Liver (tissue), 9 donors: ENCODE results near the gene PACSIN3. TPM values are rescaled to one million over a fixed set of nuclear protein-coding genes. Genes with fewer than 3 reads are reported as not detected.

Experiments used
- DNase-seq: peaks from one replicate; pipeline ENCODE4 v3.0.0-alpha.2; 2017; ENCODE audit warnings: low spot score
- H3K27ac ChIP-seq, 2 donors: one replicate each; pipeline ENCODE4 v1.7.0; 2013; ENCODE audit warnings: inconsistent platforms in 2 of 2, low read length in 2 of 2, control low read depth in 1 of 2, low read depth in 1 of 2, mild to moderate bottlenecking in 1 of 2
- H3K27me3 ChIP-seq, 4 donors: one replicate each; pipeline versions ENCODE4 v1.6.1 to v1.7.0; 2013; ENCODE audit warnings: low read length in 3 of 4, inconsistent platforms in 1 of 4, mild to moderate bottlenecking in 1 of 4, moderate library complexity in 1 of 4; ENCODE audit not compliant: control insufficient read depth in 4 of 4, insufficient read depth in 4 of 4
- H3K36me3 ChIP-seq, 4 donors: one replicate each; pipeline versions ENCODE4 v1.6.1 to v1.7.0; 2013; ENCODE audit warnings: low read length in 3 of 4, mild to moderate bottlenecking in 3 of 4, low read depth in 1 of 4, moderate library complexity in 1 of 4; ENCODE audit not compliant: control insufficient read depth in 4 of 4, insufficient read depth in 3 of 4
- H3K4me1 ChIP-seq, 4 donors: one replicate each; pipeline versions ENCODE4 v1.6.1 to v1.7.0; 2013; ENCODE audit warnings: low read length in 3 of 4, mild to moderate bottlenecking in 3 of 4, moderate library complexity in 1 of 4; ENCODE audit not compliant: control insufficient read depth in 4 of 4, insufficient read depth in 4 of 4
- H3K4me3 ChIP-seq, 3 donors: one replicate each; pipeline versions ENCODE4 v1.6.1 to v1.7.0; 2013; ENCODE audit warnings: low read length in 3 of 3, control low read depth in 1 of 3, low read depth in 1 of 3, mild to moderate bottlenecking in 1 of 3
- H3K9ac ChIP-seq, 2 donors: one replicate each; pipeline ENCODE4 v1.7.0; 2013; ENCODE audit warnings: low read length in 2 of 2, mild to moderate bottlenecking in 2 of 2, moderate library complexity in 2 of 2, control low read depth in 1 of 2, low read depth in 1 of 2
- H3K9me3 ChIP-seq, 4 donors: one replicate each; pipeline versions ENCODE4 v1.6.1 to v1.7.0; 2013; ENCODE audit warnings: low read length in 3 of 4; ENCODE audit not compliant: control insufficient read depth in 4 of 4
- EGR1 ChIP-seq, 2 donors: IDR thresholded peaks; 2 replicates each; pipeline ENCODE4 v1.6.1; 2016 to 2018; ENCODE audit warnings: antibody characterized with exemption in 2 of 2, low read depth in 2 of 2
- FOXA1 ChIP-seq: IDR thresholded peaks from 2 replicates; pipeline ENCODE4 v1.6.1; 2016; ENCODE audit warnings: antibody characterized with exemption
- FOXA2 ChIP-seq: IDR thresholded peaks from 2 replicates; pipeline ENCODE4 v1.6.1; 2016; ENCODE audit warnings: antibody characterized with exemption
- GABPA ChIP-seq, 2 donors: IDR thresholded peaks in 1 of 2; conservative IDR thresholded peaks in 1 of 2; 2 replicates each; pipeline ENCODE4 v1.6.1; 2016; ENCODE audit warnings: antibody characterized with exemption in 2 of 2, mild to moderate bottlenecking in 1 of 2, moderate library complexity in 1 of 2
- HNF4A ChIP-seq, 2 donors: conservative IDR thresholded peaks; 2 replicates each; pipeline ENCODE4 v1.6.1; 2016; ENCODE audit warnings: antibody characterized with exemption in 2 of 2, mild to moderate bottlenecking in 2 of 2
- HNF4G ChIP-seq: IDR thresholded peaks from 2 replicates; pipeline ENCODE4 v1.6.1; 2016; ENCODE audit warnings: antibody characterized with exemption
- JUND ChIP-seq, 2 donors: IDR thresholded peaks; 2 replicates each; pipeline ENCODE4 v1.6.1; 2016; ENCODE audit warnings: antibody characterized with exemption in 2 of 2
- NR2F2 ChIP-seq: IDR thresholded peaks from 2 replicates; pipeline ENCODE4 v1.6.1; 2016; ENCODE audit warnings: antibody characterized with exemption
- RAD21 ChIP-seq, 2 donors: IDR thresholded peaks; 2 replicates each; pipeline ENCODE4 v1.6.1; 2016; ENCODE audit warnings: antibody characterized with exemption in 2 of 2, mild to moderate bottlenecking in 2 of 2
- SP1 ChIP-seq: IDR thresholded peaks from 2 replicates; pipeline ENCODE4 v1.6.1; 2018; ENCODE audit warnings: antibody characterized with exemption, mild to moderate bottlenecking
- TAF1 ChIP-seq: conservative IDR thresholded peaks from 2 replicates; pipeline ENCODE4 v1.6.1; 2016; ENCODE audit warnings: antibody characterized with exemption, mild to moderate bottlenecking
- YY1 ChIP-seq: IDR thresholded peaks from 2 replicates; pipeline ENCODE4 v1.6.1; 2016; ENCODE audit warnings: antibody characterized with exemption, mild to moderate bottlenecking
- ZBTB33 ChIP-seq: IDR thresholded peaks from 2 replicates; pipeline ENCODE4 v1.6.1; 2016; ENCODE audit warnings: antibody characterized with exemption
- WGBS: extraction: QIAGEN DNeasy Blood & Tissue Kit; methylation state at CpG from one replicate; pipeline ENCODE4 v1.1.7; 2013; 5-methylcytosine and 5-hydroxymethylcytosine counted together
- polyA plus RNA-seq, 2 donors: library from polyadenylated mRNA; stranded (reverse) in 1 of 2; unstranded in 1 of 2; fragments of 200-250 nt in 1 of 2; fragments of >200 nt in 1 of 2; fragmentation: Nextera tagmentation in 1 of 2; extraction: Ambion mirVana in 1 of 2; gene quantifications; one replicate each; pipeline versions ENCODE4 v1.2.1 to v1.2.3, GENCODE V29; 2013 to 2015
- total RNA-seq, 2 donors: library from RNA; depleted of rRNA; stranded (reverse); fragments of >200 nt; gene quantifications; one replicate each; pipeline ENCODE4 v1.2.3, GENCODE V29; 2014
- TF ChIP-seq, protein P1 (sequence below): IDR thresholded peaks from 2 replicates; pipeline ENCODE4 v1.6.1; 2016; ENCODE audit warnings: antibody characterized with exemption
- TF ChIP-seq, protein P2 (sequence below): fragments of 150-350 bp; IDR thresholded peaks from 2 replicates; pipeline ENCODE4 v1.5.1; 2017; ENCODE audit warnings: improper control_type of control experiment, low read depth, low read length; ENCODE audit not compliant: missing input control
- donor health status: healthy.
- donor health status: healthy.
- donor health status: healthy.
- donor health status: healthy.
- donor health status: healthy.

PACSIN3 gene
- total and polyA plus RNA-seq, 4 donors: 12.1 to 23.3 (median 19.7) TPM

DNA sequence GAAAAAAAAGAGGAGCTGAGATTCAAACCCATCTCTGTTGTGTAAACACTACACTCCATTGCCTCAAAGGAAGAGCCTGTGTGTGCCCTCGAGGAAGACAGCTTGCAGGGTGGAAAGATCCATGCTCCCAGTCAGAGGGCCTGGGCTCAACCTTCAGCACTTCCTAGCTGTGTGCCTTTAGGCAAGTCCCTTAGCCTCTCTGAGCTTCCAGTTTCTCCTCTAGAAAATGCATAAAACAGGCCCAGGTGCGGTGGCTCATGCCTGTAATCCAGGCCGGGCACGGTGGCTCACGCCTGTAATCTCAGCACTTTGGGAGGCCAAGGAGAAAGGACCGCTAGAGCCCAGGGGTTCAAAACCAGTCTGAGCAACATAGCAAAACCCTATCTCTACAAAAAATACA is 5.0 kb downstream of the PACSIN3 start:
- TF ChIP-seq HNF4G: no peak
- no peak for TF ChIP-seq NR2F2
- no peak for TF ChIP-seq FOXA1
- TF ChIP-seq SP1: no peak
- no peak for TF ChIP-seq JUND (IDR thresholded peaks at IDR 0.05)
- no peak for TF ChIP-seq GABPA (IDR thresholded peaks at IDR 0.05 in 1 of 2, conservative IDR thresholded peaks at IDR 0.05 in 1 of 2)
- no peak for TF ChIP-seq ZBTB33
- TF ChIP-seq FOXA2: no peak
- no peak for TF ChIP-seq TAF1
- no peak for TF ChIP-seq YY1
- TF ChIP-seq HNF4A (conservative IDR thresholded peaks at IDR 0.05): no peak
- no peak for TF ChIP-seq EGR1 (IDR thresholded peaks at IDR 0.05; ENCODE audit: low read depth in 2 of 2)
- TF ChIP-seq, protein P1, sequence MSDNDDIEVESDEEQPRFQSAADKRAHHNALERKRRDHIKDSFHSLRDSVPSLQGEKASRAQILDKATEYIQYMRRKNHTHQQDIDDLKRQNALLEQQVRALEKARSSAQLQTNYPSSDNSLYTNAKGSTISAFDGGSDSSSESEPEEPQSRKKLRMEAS: no peak
- Histone ChIP-seq H3K4me3 (no peak overlapping the region), H3K36me3 (peaks cover 0 to 7% (median 5%) of the 10 kb centered on the region in 4 donors), H3K9me3 (no peaks in the 10 kb centered on the region), H3K27ac (no peak overlapping the region), H3K9ac (no peak overlapping the region), H3K27me3 (no peaks in the 10 kb centered on the region), H3K4me1 (peaks cover 14 to 71% (median 48%) of the 10 kb centered on the region in 4 donors)
- 92% methylated on average over 6 of the region's 6 CpGs for WGBS
- no peak for DNase-seq

DNA sequence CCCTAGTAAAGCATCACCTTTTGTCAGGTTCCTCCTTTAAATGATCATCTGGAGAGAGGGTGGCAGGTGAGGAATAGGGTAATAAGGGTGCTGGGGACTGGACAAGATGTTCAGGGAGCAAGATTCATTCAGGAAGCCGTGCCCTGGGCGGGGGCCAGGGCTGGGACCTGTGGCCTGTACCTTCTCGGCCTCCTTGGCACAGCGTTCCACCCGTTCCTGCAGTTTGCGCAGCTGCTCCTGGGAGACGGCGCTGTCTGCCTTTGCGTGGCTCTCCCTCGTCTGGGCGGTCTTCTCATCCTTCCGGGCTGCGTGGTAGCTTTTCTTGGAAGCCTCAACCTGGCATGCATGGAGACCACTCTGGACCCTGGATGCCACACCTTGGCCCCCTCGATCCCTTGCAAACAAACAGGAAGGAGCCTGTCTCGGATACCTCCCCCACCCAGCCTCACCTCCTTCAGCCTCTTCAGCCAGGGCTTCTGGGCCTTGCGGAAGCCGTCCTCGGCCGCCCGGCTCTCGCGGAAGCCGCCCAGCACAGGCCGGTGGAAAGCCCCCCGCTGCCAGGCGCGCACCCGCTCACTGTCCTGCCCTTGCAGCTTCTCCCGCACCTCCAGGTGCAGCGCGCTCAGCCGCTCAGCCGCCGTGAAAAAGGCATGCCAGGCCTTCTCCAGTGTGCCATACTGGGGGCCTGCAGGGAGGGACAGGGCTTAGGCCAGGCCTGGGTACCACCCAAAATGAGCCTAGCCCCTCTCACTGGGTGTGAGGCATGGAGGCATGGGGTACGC is 6.0 kb downstream of the PACSIN3 start:
- TF ChIP-seq FOXA2: no peak
- no peak for TF ChIP-seq YY1
- no peak for TF ChIP-seq TAF1
- TF ChIP-seq GABPA (IDR thresholded peaks at IDR 0.05 in 1 of 2, conservative IDR thresholded peaks at IDR 0.05 in 1 of 2): no peak
- no peak for TF ChIP-seq EGR1 (IDR thresholded peaks at IDR 0.05; ENCODE audit: low read depth in 2 of 2)
- TF ChIP-seq RAD21 (IDR thresholded peaks at IDR 0.05): no peak
- TF ChIP-seq HNF4G: no peak
- TF ChIP-seq HNF4A (conservative IDR thresholded peaks at IDR 0.05): no peak
- TF ChIP-seq JUND (IDR thresholded peaks at IDR 0.05): no peak
- TF ChIP-seq, protein P1: no peak
- no peak for TF ChIP-seq NR2F2
- TF ChIP-seq SP1: no peak
- Histone ChIP-seq H3K27me3 (no peaks in the 10 kb centered on the region), H3K4me3 (no peak overlapping the region), H3K9me3 (no peaks in the 10 kb centered on the region), H3K27ac (no peak overlapping the region), H3K36me3 (peaks cover 0 to 9% (median 5%) of the 10 kb centered on the region in 4 donors), H3K4me1 (peaks cover 16 to 73% (median 56%) of the 10 kb centered on the region in 4 donors), H3K9ac (no peak overlapping the region)
- DNase-seq: no peak
- 94% methylated on average over 35 of the region's 35 CpGs for WGBS

- TF ChIP-seq, protein P2, sequence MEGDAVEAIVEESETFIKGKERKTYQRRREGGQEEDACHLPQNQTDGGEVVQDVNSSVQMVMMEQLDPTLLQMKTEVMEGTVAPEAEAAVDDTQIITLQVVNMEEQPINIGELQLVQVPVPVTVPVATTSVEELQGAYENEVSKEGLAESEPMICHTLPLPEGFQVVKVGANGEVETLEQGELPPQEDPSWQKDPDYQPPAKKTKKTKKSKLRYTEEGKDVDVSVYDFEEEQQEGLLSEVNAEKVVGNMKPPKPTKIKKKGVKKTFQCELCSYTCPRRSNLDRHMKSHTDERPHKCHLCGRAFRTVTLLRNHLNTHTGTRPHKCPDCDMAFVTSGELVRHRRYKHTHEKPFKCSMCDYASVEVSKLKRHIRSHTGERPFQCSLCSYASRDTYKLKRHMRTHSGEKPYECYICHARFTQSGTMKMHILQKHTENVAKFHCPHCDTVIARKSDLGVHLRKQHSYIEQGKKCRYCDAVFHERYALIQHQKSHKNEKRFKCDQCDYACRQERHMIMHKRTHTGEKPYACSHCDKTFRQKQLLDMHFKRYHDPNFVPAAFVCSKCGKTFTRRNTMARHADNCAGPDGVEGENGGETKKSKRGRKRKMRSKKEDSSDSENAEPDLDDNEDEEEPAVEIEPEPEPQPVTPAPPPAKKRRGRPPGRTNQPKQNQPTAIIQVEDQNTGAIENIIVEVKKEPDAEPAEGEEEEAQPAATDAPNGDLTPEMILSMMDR: peak; percentile 53
- peak in 1 of 2 donors; percentile 73 for TF ChIP-seq RAD21 (IDR thresholded peaks at IDR 0.05)
- TF ChIP-seq HNF4G: no peak
- DNase-seq: peak; percentile 44
- no peak overlapping the region for H3K4me3 ChIP-seq
- peaks cover 15 to 73% (median 56%) of the 10 kb centered on the region in 4 donors for H3K4me1 ChIP-seq
- no peaks in the 10 kb centered on the region for H3K9me3 ChIP-seq
- H3K36me3 ChIP-seq: peaks cover 0 to 12% (median 7%) of the 10 kb centered on the region in 4 donors
- H3K27ac ChIP-seq: no peak overlapping the region
- no peaks in the 10 kb centered on the region for H3K27me3 ChIP-seq
- WGBS: 98% methylated on average over 1 of the region's 1 CpG
- no peak overlapping the region for H3K9ac ChIP-seq
Measured at GRCh38 chr11:47179655-47179991, 6.6 kb downstream of the PACSIN3 start.
